ENCODE measurements around the gene MORN1.

The MORN1 gene

GRCh38 chr1:2322065-2322571 is 69.2 kb downstream of the MORN1 start:
- peak; percentile 96 for DNase-seq (ENCODE audit: low read depth)
- no peak overlapping the region for H3K4me3 ChIP-seq (ENCODE audit: low read length)
- no peak for TF ChIP-seq CTCF (conservative IDR thresholded peaks at IDR 0.05; ENCODE audit: low read depth, low read length)

GRCh38 chr1:2320760-2321667 is 70.3 kb downstream of the MORN1 start:
- TF ChIP-seq CTCF (conservative IDR thresholded peaks at IDR 0.05; ENCODE audit: low read depth, low read length): no peak
- H3K4me3 ChIP-seq (ENCODE audit: low read length): no peak overlapping the region

GRCh38 chr1:2320006-2320405 is 71.3 kb downstream of the MORN1 start:
- no peak for TF ChIP-seq CTCF (conservative IDR thresholded peaks at IDR 0.05; ENCODE audit: low read depth, low read length)
- DNase-seq (ENCODE audit: low read depth): no peak
- no peak overlapping the region for H3K4me3 ChIP-seq (ENCODE audit: low read length)

More at GRCh38 chr1:2320760-2321667, 70.3 kb downstream of the MORN1 start:
- no peak for DNase-seq (ENCODE audit: low read depth)

GRCh38 chr1:2319291-2319690 is 72.1 kb downstream of the MORN1 start:
- no peak overlapping the region for H3K4me3 ChIP-seq (ENCODE audit: low read length)
- no peak for TF ChIP-seq CTCF (conservative IDR thresholded peaks at IDR 0.05; ENCODE audit: low read depth, low read length)
- DNase-seq (ENCODE audit: low read depth): no peak

GRCh38 chr1:2318314-2319278 is 72.8 kb downstream of the MORN1 start:
- DNase-seq (ENCODE audit: low read depth): no peak
- TF ChIP-seq CTCF (conservative IDR thresholded peaks at IDR 0.05; ENCODE audit: low read depth, low read length): no peak
- no peak overlapping the region for H3K4me3 ChIP-seq (ENCODE audit: low read length)

- no peak for TF ChIP-seq CTCF (conservative IDR thresholded peaks at IDR 0.05; ENCODE audit: low read depth, low read length)
- DNase-seq (ENCODE audit: low read depth): no peak
- H3K4me3 ChIP-seq (ENCODE audit: low read length): no peak overlapping the region
Observed at GRCh38 chr1:2317230-2318065, 73.9 kb downstream of the MORN1 start.
